Measurements from ENCODE around the gene NAXE.

The NAXE gene

GRCh38 chr1:156591432-156592157 lies at the start of gene NAXE:
Gene NAXE (plus strand): TSS chr1:156591776. CDS start chr1:156591805, 29 bp downstream.
- peak; percentile 81 for DNase-seq
- Histone ChIP-seq H3K4me3 (ENCODE audit: low read depth, low read length) (peak within 1 kb of the TSS; percentile 65), H3K36me3 (peaks cover 42% of the 10 kb centered on the region), H3K9me3 (ENCODE audit: severe bottlenecking) (no peaks in the 10 kb centered on the region), H3K27me3 (ENCODE audit: insufficient read depth, low read depth, severe bottlenecking) (no peaks in the 10 kb centered on the region), H3K27ac (peak within 1 kb of the TSS; percentile 79)
- no peak for TF ChIP-seq CTCF (IDR thresholded peaks at IDR 0.05; ENCODE audit: low read depth, low read length)

GRCh38 chr1:156543066-156543465 lies 48.5 kb upstream of the NAXE start:
- Histone ChIP-seq H3K36me3 (peaks cover 75% of the 10 kb centered on the region), H3K9me3 (ENCODE audit: severe bottlenecking) (no peaks in the 10 kb centered on the region), H3K27me3 (ENCODE audit: insufficient read depth, low read depth, severe bottlenecking) (no peaks in the 10 kb centered on the region), H3K27ac (no peak overlapping the region), H3K4me3 (ENCODE audit: low read depth, low read length) (no peak overlapping the region)
- DNase-seq = no peak
- TF ChIP-seq CTCF (IDR thresholded peaks at IDR 0.05; ENCODE audit: low read depth, low read length) = no peak

- Histone ChIP-seq H3K36me3 (peaks cover 71% of the 10 kb centered on the region), H3K27ac (no peak overlapping the region), H3K4me3 (ENCODE audit: low read depth, low read length) (no peak overlapping the region), H3K27me3 (ENCODE audit: insufficient read depth, low read depth, severe bottlenecking) (no peaks in the 10 kb centered on the region), H3K9me3 (ENCODE audit: severe bottlenecking) (no peaks in the 10 kb centered on the region)
- no peak for TF ChIP-seq CTCF (IDR thresholded peaks at IDR 0.05; ENCODE audit: low read depth, low read length)
- no peak for DNase-seq
Measured at GRCh38 chr1:156544592-156545102, 46.9 kb upstream of the NAXE start.

- H3K27ac ChIP-seq = no peak overlapping the region
- no peak for DNase-seq
- peaks cover 75% of the 10 kb centered on the region for H3K36me3 ChIP-seq
- no peak for TF ChIP-seq CTCF (IDR thresholded peaks at IDR 0.05; ENCODE audit: low read depth, low read length)
- no peak overlapping the region for H3K4me3 ChIP-seq (ENCODE audit: low read depth, low read length)
- no peaks in the 10 kb centered on the region for H3K27me3 ChIP-seq (ENCODE audit: insufficient read depth, low read depth, severe bottlenecking)
- no peaks in the 10 kb centered on the region for H3K9me3 ChIP-seq (ENCODE audit: severe bottlenecking)
Measured at GRCh38 chr1:156546267-156546666, 45.3 kb upstream of the NAXE start.

- H3K36me3 ChIP-seq = peaks cover 78% of the 10 kb centered on the region
- no peak for TF ChIP-seq CTCF (IDR thresholded peaks at IDR 0.05; ENCODE audit: low read depth, low read length)
- H3K27me3 ChIP-seq (ENCODE audit: insufficient read depth, low read depth, severe bottlenecking) = no peaks in the 10 kb centered on the region
- no peak overlapping the region for H3K4me3 ChIP-seq (ENCODE audit: low read depth, low read length)
- no peaks in the 10 kb centered on the region for H3K9me3 ChIP-seq (ENCODE audit: severe bottlenecking)
- H3K27ac ChIP-seq = no peak overlapping the region
- no peak for DNase-seq
Measured at GRCh38 chr1:156547434-156547833, 44.1 kb upstream of the NAXE start.
